Stimulated activated CD8-positive, alpha-beta memory T cell treated with anti-CD3 and anti-CD28 coated beads, Interleukin-12 subunit alpha, Interleukin-12 subunit beta, amount 100 ng/mL, for 24 hours (primary cell): ENCODE results near the gene PIMREG.

Experiments used
- DNase-seq: peaks from one replicate; pipeline ENCODE4 v3.0.0-alpha.2; 2020; ENCODE audit errors: extremely low read depth

Gene PIMREG

GRCh38 chr17:6437956-6438355, 6.3 kb upstream of the PIMREG start:
- no peak for DNase-seq

GRCh38 chr17:6439951-6440350, 4.3 kb upstream of the PIMREG start:
- DNase-seq: no peak

GRCh38 chr17:6442775-6443174, 1.5 kb upstream of the PIMREG start:
- DNase-seq: no peak

DNA sequence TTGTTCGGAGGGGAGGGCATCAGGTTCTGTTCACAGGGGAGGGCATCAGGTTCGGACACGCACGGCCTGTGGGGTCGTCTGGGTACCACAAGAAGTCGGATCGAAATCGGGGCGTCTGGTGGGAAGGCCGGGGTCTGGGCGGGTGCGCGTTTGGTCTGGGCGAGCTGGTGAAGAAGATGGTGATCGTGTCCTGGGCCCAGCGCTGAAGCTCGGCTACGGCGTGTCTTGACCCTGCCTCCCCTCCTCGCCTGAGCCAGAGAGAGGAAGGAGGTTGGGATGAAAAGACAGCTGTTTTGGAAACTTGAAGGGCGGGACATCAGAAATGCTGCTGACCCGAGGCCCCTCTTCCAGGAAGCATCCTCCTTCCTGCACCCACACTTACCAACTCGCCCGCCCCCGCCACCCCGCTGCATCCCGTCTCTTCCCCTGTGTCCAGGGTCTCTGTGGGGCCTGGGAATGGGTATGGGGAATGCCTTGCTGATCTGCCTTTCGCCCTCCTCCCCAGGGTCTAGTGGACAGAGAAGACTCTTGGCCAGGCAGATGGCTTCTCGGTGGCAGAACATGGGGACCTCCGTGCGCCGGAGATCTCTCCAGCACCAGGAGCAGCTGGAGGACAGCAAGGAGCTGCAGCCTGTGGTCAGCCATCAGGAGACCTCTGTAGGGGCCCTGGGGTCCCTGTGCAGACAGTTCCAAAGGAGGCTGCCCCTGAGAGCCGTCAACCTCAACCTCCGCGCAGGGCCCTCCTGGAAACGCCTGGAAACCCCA, 498 bp downstream of the PIMREG start:
- no peak for DNase-seq

- no peak for DNase-seq
Measured at GRCh38 chr17:6446516-6447100, 2.4 kb downstream of the PIMREG start.

DNA sequence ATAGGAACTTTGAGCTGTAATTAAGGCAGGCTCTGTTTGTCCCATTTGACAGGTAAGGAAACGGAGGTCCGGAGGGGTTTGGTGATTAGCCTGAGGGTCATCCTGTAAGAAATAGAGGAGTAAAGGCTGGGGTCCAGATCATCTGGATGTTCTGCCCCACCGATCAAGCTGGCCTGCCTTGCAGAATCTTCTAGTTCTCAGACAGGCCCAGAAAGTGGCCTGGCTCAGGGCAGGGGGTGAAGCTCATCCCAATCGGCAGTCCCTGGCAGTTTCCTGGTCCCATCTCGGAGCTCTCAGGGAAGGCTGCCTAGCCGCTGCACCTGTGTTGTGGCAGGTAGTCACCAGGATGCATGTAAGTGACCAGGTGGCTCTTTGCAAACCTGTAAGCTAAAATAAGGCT, 4.2 kb downstream of the PIMREG start:
- no peak for DNase-seq

DNA sequence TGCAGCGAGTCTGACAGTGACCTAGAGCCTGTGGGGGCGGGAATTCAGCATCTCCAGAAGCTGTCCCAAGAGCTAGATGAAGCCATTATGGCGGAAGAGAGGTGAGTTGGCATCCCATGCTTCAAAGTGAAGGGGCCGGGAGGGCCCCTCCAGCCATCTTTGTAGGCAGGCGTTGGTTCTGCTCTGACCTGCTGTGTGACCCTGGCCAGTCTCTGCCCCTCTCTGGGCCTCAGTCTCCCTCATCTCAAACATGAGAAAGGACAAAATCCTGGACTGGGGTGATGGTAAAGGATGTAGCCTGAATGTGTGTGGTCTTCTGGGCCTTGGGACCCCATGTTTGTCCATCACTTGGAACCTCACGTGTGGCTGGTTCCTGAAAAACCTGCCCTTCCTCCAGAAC, 5.1 kb downstream of the PIMREG start:
- no peak for DNase-seq

DNA sequence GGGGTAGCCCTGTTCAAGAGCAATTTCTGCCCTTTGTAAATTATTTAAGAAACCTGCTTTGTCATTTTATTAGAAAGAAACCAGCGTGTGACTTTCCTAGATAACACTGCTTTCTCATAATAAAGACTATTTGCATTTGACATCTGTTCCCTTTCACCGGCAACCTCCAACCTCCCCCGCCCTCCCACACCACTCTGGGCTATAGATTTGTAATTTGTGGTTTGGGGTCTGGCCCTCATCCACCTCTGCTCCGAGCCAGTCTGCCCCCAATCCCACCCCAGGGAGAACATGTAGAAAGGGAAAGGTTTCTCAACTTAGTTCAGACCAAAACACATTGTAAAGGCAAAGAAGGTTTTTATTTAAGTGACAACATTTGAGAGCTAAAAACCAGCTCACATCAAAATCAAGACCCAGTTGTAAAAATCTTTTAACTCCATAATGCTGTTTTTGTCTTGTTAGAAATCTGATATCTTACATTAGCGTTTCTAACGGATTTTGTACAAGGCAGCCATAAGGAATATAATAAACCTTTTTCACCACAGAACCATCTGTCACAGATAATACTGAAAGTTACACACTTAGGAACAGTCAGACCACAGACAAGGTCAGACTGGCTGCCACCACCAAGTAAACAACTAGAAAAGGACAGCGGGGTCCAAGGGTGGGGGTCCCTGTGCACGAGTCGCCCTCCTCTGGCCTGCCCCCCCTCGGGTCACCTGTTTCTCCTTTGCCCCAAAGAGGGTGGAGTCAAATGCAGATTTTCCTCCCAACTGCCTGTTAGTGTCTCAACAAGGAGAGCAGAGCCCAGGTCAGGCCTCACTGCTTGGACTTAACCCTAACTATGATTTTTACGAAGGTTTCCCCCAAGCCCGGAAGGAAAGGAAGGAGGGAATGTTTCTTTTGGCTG, 6.9 kb downstream of the PIMREG start:
- no peak for DNase-seq

DNA sequence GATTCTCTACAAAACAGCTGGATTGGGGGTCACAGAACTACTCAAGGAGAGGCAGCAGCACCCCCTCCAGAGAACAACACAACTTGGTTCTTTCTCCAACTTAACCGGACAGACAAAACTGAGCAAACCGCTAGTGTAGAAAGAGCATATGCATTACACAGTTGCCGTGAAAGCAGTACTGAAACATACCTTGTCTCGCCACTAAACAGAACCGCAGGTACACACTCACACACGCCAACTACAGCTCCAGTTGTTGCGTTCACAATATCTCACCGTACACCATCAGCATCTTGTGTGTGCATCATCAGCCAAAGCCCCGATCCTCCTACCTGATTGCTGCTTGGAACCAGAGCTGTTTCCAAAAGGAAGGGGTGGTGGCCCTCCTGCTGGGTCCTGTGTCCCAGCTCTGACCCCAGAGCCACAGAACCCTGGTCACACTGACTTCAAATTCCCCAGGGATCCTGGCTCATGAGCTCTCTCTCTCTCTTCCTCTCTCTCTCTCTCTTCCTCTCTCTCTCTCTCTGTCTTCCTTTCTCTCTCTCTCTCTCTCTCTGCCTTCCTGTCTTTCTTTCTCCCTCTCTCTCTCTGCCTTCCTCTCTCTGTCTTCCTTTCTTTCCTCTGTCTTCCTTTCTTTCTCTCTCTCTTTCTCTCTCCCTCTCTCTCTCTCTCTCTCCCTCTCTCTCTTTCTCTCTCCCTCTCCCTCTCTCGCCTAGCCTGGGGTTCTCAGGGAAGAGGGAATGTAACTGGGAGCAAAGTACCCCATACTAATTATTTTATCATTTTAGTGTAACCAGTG, 8.4 kb downstream of the PIMREG start:
- no peak for DNase-seq

DNA sequence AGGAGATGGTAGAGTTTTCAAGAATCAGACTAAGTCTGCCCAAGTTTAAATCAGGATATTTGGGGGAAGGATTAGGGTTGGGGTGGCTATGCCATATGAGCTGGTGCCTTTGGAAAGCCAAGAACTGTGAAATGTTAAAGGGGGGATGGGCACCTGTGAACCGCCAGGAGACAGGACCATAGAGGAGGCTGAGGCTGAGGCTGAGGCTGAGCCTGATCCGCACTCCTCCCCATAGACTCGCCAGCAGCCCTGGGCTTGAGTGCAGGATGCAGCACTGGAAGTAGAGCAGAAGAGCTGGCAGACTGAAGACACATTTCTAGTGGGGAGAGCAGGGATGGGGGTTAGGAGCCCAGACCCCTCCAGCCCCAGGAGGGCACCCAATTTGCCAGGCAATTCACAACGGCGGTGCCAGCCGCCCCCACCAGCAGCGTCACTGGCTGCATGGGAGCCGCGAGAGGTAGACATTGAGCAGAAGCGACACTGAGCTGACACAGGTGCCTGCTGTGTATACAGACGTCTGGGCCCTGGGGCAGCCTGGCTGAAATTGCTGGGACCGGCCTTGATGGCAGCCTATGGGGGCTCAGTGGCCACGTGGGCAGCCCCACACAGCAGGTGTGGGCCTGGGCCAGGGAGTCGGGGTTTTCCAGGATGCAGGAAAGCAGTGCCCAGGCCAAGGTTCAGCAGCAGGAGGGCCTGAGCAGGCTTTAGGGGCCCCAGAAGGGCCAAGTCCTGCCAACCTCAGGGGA, 9.2 kb downstream of the PIMREG start:
- DNase-seq: no peak

GRCh38 chr17:6454495-6455320, 10.5 kb downstream of the PIMREG start:
- no peak for DNase-seq

DNA sequence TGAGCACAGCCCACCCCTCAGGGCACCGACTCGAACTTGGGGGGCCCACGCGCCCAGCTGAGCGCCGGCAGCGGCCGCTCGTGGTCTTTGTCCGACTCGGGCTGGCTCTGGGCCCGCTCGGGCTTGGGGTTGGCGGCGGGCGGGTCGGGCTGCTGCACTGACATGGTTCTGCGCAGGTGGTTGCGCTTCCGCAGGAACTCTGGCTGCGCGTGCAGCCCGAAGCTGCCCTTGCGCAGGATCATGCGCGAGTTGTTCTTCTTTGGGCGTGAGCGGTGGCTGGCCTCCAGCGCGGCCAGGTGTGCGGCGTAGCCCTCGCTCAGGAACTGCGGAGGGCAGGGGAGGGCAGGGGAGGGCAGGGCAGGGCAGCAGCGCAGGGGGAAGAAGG, 11.1 kb downstream of the PIMREG start:
- no peak for DNase-seq

DNA sequence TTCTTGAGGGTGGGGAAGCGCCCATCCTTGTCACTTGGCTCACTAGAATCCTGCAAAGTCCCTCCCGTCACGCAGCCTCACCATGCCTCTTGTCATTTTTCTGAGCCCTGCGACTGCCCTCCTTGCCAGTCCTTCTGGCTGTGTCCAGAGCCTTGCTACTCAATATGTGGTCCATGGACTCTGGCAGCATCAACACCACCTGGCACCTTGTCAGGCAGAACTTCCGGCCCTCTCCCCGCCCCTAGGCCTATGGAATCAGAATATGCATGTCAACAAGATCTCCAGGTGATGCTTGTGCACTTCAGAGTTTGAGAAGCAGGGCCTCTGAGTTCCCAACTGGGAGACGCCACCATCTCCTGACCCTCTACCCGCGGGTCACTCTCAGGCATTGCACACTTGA, 12.1 kb downstream of the PIMREG start:
- DNase-seq: no peak

GRCh38 chr17:6456914-6457687, 12.8 kb downstream of the PIMREG start:
- DNase-seq: no peak

GRCh38 chr17:6457688-6458459, 13.6 kb downstream of the PIMREG start:
- no peak for DNase-seq

- DNase-seq: no peak
Measured at GRCh38 chr17:6458460-6458950, 14.2 kb downstream of the PIMREG start.

DNA sequence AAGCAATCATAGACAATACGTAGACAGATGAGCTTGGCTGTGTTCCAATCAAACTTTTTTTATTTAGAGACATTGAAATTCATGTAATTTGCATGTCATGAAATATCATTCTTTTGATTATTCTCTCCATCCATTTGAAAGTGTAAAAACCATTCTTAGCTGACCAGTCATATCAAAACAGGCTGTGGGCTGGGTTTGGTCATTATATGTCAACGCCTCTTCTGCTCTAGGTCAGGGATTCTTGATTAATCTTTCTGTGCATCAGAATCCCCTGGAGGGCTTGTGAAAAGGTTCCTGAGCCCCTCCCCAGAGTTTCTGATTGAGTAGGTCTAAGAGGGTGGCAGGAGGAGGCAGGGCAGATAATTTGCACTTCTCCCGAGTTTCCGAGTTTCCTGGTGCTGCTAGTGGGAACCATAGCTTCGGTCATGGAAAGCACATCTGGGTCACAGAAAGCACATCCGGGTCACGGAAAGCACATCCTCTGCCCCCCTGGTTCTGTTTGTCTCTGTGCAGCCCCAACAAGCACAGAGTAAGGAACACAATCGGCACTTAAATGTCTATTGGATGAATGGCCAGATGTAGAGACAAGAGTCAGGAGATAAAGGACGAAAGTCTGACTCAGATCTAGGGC, 16.4 kb downstream of the PIMREG start:
- no peak for DNase-seq

- DNase-seq: no peak
Measured at GRCh38 chr17:6461246-6461645, 17.0 kb downstream of the PIMREG start.
